Central memory CD8-positive, alpha-beta T cell (primary cell): ENCODE measurements around the gene RASGRF2.

ENCODE experiments used
- ATAC-seq: fragments of 150-1000 bp; cut with Tn5 transposase; replicated peaks from 2 replicates; pipeline ENCODE4 v1.10.0; 2022; ENCODE audit warnings: mild to moderate bottlenecking, moderate FRiP score, moderate number of reproducible peaks; ENCODE audit not compliant: poor library complexity, severe bottlenecking; ENCODE audit errors: extremely low read depth
- DNase-seq, 2 donors: peaks; one replicate each; pipeline ENCODE4 v3.0.0; 2021; ENCODE audit warnings: low spot score in 2 of 2
- H3K27ac Mint-ChIP-seq: one replicate; pipeline ENCODE4 v1.8.0; 2022; ENCODE audit warnings: low read depth, mild to moderate bottlenecking, moderate library complexity, mixed read lengths
- H3K27me3 Mint-ChIP-seq: one replicate; pipeline ENCODE4 v1.8.0; 2022; ENCODE audit warnings: mixed read lengths
- H3K36me3 Mint-ChIP-seq: one replicate; pipeline ENCODE4 v1.8.0; 2022; ENCODE audit warnings: mild to moderate bottlenecking, moderate library complexity, mixed read lengths; ENCODE audit not compliant: insufficient read depth
- H3K4me1 Mint-ChIP-seq: one replicate; pipeline ENCODE4 v1.8.0; 2022; ENCODE audit warnings: mixed read lengths
- H3K4me3 Mint-ChIP-seq: one replicate; pipeline ENCODE4 v1.8.0; 2022; ENCODE audit warnings: mild to moderate bottlenecking, moderate library complexity, mixed read lengths
- H3K9me3 Mint-ChIP-seq: one replicate; pipeline ENCODE4 v1.8.0; 2022; ENCODE audit warnings: mixed read lengths

The RASGRF2 gene

DNA sequence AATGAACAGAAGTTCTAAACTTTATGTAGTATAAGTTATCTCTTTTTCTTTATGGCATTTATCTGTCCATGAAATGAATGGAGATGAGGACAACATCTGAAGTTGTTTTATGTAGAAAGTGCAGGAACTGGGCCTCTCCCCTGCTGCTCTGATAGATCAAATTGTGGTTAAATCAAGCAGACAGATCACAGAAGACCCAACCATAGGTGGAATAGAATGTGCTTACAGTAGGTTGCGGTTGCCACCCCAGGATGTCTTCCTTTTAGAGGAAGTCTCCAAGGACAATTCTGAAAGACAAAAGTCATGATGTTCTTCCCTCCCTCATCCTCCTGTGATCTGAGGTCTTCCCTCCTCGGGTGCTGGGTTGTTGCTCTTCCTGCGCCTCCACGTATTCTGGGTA lies 12.9 kb downstream of the RASGRF2 start:
- no peak for ATAC-seq
- DNase-seq: no peak
- H3K4me1 Mint-ChIP-seq: peaks cover 19% of the 10 kb centered on the region
- H3K9me3 Mint-ChIP-seq: no peaks in the 10 kb centered on the region
- H3K27me3 Mint-ChIP-seq: no peaks in the 10 kb centered on the region
- H3K27ac Mint-ChIP-seq: no peak overlapping the region
- peaks cover 2% of the 10 kb centered on the region for H3K36me3 Mint-ChIP-seq
- H3K4me3 Mint-ChIP-seq: peak overlapping the region; percentile 25

DNA sequence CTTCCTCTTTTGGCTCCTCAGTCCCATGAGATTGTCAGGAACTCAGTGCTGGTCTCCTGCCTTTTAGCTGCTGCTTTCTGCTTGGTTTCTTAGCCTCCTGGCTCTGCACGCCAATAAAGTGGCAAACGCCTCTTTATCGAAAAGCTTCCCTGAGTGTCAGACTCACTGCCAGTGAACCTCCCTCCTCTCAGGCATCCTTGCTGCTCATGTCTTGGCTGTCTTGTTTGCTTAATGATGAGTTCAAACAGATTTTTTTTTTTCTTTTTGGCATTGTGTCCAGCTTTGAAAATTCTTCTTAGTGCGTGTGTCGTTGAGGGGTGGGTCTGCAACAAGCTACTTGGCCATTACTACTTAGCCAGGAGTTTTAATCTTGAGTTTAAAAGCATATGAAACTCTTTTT lies 14.9 kb downstream of the RASGRF2 start:
- Mint-ChIP-seq H3K4me1 (peaks cover 19% of the 10 kb centered on the region), H3K27ac (no peak overlapping the region), H3K27me3 (no peaks in the 10 kb centered on the region), H3K9me3 (no peaks in the 10 kb centered on the region), H3K36me3 (peaks cover 1% of the 10 kb centered on the region), H3K4me3 (no peak overlapping the region)
- DNase-seq (no peak), ATAC-seq (no peak)

DNA sequence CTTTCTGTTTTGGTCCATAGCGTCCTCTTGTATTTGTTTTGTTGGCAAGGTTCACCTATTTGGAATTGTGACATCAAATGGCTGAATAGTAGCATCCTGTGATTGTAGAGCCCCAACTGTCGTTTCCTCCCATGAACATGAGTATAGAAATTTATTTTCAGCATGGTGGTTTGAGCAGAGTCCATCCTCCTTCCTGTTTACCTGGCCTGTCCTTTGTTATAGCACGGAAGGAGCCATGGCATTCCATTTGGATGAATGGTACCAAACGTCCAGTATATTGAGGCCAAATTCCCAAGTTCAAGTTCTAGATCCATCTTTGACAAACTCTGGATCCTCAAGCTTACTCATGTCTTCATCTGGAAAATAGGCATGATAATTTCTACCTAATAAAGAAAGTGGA lies 16.8 kb downstream of the RASGRF2 start:
- H3K27me3 Mint-ChIP-seq: no peaks in the 10 kb centered on the region
- no peaks in the 10 kb centered on the region for H3K9me3 Mint-ChIP-seq
- no peak for ATAC-seq

DNA sequence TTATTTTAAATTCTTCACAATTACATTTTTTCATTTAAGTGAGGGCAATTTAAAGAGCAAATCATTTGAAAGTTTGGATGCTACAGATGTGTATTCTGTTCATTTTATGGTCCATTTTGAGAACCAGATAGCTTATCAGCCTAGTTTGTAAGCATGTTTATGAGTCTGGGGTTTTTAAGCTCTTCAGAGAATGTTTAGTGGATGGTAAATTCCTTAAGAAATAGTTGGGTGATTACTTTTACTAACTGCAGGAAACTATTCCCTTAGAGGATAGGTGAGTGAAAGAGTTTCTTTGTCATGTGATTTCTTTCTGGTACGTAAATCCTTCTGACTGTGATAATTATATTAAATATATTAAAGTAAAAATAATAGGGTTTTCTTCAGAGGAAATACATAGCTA lies 17.6 kb downstream of the RASGRF2 start:
- Mint-ChIP-seq H3K27me3 (no peaks in the 10 kb centered on the region), H3K9me3 (no peaks in the 10 kb centered on the region), H3K36me3 (no peaks in the 10 kb centered on the region), H3K27ac (no peak overlapping the region), H3K4me3 (no peak overlapping the region), H3K4me1 (peaks cover 28% of the 10 kb centered on the region)
- DNase-seq: no peak
- ATAC-seq: no peak

More for the DNA sequence above, 16.8 kb downstream of the RASGRF2 start:
- Mint-ChIP-seq H3K4me1 (peaks cover 25% of the 10 kb centered on the region), H3K36me3 (no peaks in the 10 kb centered on the region), H3K4me3 (no peak overlapping the region), H3K27ac (no peak overlapping the region)
- no peak for DNase-seq

DNA sequence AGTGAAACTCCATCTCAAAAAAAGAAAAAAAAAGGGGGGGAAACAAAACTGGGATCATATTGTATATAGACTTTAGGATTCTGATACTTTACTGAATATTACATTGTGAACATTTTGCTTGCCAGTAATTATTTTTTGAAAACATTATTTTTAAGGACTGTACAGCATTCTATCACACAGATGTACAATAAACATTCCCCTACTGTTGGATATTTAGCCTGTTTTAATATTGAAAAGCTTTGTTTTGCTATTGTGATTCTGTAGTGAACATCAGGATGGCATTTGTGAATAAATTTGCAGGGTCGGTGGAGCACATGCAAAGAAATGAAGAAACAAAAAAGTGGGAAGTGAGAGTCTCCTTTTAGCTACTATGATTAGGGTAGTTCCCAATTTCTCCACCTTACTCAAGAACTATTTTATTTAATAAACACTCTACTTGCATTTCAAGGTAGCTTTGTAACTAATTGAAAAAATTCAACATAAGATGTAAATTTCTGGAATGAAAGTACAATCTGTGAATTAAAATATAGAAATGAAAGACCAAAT lies 18.7 kb downstream of the RASGRF2 start:
- no peak for DNase-seq
- no peak overlapping the region for H3K27ac Mint-ChIP-seq
- no peaks in the 10 kb centered on the region for H3K36me3 Mint-ChIP-seq
- ATAC-seq: no peak
- H3K27me3 Mint-ChIP-seq: no peaks in the 10 kb centered on the region
- no peaks in the 10 kb centered on the region for H3K9me3 Mint-ChIP-seq
- no peak overlapping the region for H3K4me3 Mint-ChIP-seq
- peaks cover 17% of the 10 kb centered on the region for H3K4me1 Mint-ChIP-seq

DNA sequence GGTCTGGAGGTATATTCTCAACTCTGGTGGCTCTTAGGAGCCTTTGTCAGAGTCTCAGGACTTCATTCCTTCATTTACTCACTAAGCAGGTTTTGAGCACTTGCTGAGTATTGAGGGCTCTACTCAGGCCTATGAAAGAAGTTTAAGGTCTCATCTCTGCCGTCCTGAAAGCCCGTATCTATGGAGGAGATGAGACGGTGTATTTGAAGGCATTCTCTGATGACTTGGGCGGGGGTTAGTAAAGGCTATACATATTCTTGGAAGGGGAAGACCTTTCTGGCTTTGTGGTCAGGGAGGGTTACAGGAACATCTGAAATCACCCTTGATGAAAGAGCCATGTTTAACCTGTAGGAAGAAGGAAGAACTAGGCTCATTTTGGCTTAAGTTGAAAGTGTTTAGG lies 21.9 kb downstream of the RASGRF2 start:
- ATAC-seq: no peak
- Mint-ChIP-seq H3K27ac (no peak overlapping the region), H3K4me1 (peaks cover 25% of the 10 kb centered on the region)

DNA sequence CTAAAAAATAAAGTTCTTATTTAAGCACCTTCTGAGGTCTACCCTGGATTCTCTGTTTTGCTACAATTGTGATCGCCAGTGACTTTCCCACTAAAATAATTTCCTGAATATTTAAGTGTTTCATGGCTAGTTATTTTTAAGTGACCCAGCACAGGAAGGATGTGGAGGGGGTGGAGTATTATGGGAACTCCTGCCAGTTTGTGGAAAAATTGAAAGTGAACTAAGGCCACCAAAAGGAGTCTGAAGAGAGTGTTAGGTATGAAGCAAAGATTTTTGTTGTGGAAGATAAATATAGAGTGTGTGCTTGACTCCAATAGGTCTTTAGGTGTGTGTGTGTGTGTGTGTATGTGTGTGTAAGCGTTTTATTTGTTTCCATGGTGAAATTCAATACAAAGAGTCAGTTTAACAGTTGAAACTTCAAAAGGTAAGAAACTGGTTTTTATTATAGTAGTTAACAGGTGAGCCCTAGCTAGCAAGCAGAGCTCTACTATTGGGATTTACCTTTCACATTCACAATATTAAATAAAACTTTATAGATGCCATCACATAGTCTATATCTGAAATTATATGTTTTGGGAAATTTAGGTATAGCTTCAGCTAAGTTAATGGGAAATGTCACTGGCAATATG lies 25.6 kb downstream of the RASGRF2 start:
- DNase-seq: no peak
- no peaks in the 10 kb centered on the region for H3K36me3 Mint-ChIP-seq
- no peak for ATAC-seq
- H3K9me3 Mint-ChIP-seq: no peaks in the 10 kb centered on the region
- H3K27ac Mint-ChIP-seq: no peak overlapping the region
- H3K27me3 Mint-ChIP-seq: no peaks in the 10 kb centered on the region
- H3K4me1 Mint-ChIP-seq: peaks cover 32% of the 10 kb centered on the region
- no peak overlapping the region for H3K4me3 Mint-ChIP-seq

More for the DNA sequence above, 21.9 kb downstream of the RASGRF2 start:
- Mint-ChIP-seq H3K4me3 (no peak overlapping the region), H3K27me3 (no peaks in the 10 kb centered on the region), H3K36me3 (no peaks in the 10 kb centered on the region), H3K9me3 (no peaks in the 10 kb centered on the region)
- no peak for DNase-seq

DNA sequence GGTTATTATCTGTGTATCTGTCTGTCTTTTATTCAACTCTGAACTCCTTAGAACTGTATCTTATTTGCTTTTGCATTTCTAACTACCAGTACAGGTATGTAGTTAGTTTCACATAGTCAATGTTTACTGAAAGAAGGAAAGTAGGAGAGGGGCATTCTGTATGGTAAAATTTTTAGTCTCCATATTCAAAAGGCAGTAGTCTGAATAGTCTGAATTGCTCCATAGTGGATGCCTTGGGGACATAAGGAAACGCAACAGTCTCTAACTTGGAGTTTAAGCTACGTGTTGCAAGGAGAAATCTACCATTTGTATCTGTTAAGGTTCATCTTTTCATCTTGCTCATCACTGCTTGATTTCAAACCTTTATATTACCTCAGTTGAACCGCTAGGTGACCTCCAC lies 26.2 kb downstream of the RASGRF2 start:
- no peak overlapping the region for H3K27ac Mint-ChIP-seq
- no peak for DNase-seq
- no peaks in the 10 kb centered on the region for H3K36me3 Mint-ChIP-seq
- H3K27me3 Mint-ChIP-seq: no peaks in the 10 kb centered on the region
- no peak overlapping the region for H3K4me3 Mint-ChIP-seq
- peaks cover 28% of the 10 kb centered on the region for H3K4me1 Mint-ChIP-seq
- no peak for ATAC-seq
- H3K9me3 Mint-ChIP-seq: no peaks in the 10 kb centered on the region

DNA sequence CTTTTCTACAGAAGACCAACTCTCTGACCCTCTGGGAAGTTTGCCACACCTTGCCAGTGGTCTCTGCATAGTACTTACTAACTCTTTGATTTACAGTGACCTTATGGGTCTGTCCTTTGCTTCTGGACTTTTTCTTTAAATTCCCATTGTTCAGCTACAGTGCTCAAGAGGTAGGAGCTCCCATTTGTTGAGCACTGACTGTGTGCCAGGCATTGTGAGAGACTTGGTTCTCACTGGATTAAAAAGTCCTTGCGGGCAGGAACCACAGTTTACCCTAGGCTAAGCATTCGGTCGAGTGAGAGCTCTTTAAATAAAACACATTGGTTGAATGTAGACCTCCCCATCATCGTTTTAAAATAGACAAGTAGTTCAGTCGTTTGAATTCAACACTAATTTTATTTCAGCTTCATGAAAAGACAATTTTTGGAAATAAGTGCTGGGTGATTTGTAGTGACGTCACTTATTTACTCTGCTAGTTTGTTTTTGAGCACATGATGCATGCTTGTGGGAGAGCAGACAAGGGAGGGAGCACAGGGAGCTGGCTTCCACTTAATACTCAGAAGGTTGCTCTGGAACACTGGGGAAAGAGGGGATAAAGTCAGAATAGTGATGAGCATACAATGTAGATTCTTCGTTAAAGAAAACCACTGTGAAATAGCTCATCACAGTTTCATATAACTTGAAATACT lies 27.1 kb downstream of the RASGRF2 start:
- H3K4me1 Mint-ChIP-seq: peaks cover 27% of the 10 kb centered on the region
- no peaks in the 10 kb centered on the region for H3K9me3 Mint-ChIP-seq
- H3K36me3 Mint-ChIP-seq: no peaks in the 10 kb centered on the region
- no peak overlapping the region for H3K4me3 Mint-ChIP-seq
- no peak overlapping the region for H3K27ac Mint-ChIP-seq
- no peaks in the 10 kb centered on the region for H3K27me3 Mint-ChIP-seq
- DNase-seq (no peak), ATAC-seq (no peak)

DNA sequence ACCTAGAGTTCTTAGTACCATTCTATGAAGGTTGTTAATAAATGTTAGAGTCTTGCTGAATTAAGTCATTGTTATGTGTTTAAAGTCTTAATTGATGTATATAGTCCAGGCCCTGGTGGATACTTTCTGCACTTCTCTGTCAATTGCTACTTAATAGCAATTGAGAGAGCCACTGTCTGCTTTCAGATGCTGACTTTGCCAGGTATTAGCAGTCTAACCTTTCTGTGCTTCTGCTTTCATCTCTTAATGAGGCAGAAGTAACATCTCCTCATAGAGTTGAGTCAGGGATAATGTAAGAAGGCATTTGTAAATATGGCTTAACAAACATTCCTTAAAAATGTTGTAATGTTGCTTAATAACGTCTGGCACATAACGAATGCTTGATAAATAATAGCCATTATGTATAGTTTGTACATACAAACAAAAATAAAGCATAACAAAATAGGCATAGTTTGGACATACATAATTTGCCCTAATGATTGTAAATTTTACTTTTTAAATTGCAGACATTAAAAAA lies 28.3 kb downstream of the RASGRF2 start:
- Mint-ChIP-seq H3K4me1 (peaks cover 34% of the 10 kb centered on the region), H3K4me3 (no peak overlapping the region), H3K27me3 (no peaks in the 10 kb centered on the region), H3K27ac (no peak overlapping the region), H3K9me3 (no peaks in the 10 kb centered on the region), H3K36me3 (no peaks in the 10 kb centered on the region)
- ATAC-seq (no peak), DNase-seq (no peak)

DNA sequence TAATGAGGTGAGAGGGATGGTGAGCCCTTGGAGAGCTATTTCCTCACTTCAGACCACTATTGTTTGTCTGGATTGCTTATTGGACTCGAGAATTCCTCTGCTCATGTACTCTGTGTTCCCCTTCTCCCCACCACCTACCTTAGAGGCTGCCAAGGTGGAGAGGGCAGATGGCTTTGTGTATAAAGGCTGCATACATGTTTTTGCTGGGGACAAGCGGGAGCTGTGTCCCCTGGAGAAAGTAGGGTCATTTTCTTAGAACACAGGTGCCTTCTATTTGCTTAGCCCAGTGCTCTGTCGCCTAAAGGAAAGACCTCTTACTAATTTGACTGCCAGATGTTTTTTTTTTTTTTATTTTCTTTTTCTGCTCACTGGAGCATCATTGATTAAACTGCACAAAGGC lies 29.7 kb downstream of the RASGRF2 start:
- ATAC-seq (no peak), DNase-seq (no peak)
- Mint-ChIP-seq H3K27ac (no peak overlapping the region), H3K27me3 (no peaks in the 10 kb centered on the region), H3K36me3 (no peaks in the 10 kb centered on the region), H3K4me1 (peaks cover 37% of the 10 kb centered on the region), H3K9me3 (no peaks in the 10 kb centered on the region), H3K4me3 (no peak overlapping the region)

DNA sequence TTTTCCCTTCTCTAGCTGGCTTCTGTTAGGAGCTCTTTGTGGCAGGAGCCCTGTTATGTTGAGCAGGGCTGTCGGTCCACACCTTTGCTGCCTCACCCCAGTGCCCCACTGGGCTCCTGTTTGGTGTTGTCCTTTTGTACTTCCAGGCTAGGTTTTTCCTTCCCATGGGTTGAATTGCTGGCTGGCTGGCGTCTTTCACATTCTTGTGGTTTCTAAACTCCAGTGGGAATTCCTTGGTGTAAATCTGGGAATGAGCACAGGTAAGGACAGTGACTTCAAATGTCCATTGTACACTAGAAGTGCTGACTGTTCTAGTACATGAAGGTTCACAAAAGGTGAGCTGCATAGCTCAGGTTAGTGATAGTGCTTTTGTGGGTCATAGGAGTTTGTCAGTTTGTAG lies 30.4 kb downstream of the RASGRF2 start:
- Mint-ChIP-seq H3K4me3 (no peak overlapping the region), H3K9me3 (no peaks in the 10 kb centered on the region), H3K27me3 (no peaks in the 10 kb centered on the region), H3K36me3 (no peaks in the 10 kb centered on the region), H3K27ac (no peak overlapping the region), H3K4me1 (peaks cover 35% of the 10 kb centered on the region)
- DNase-seq (no peak), ATAC-seq (no peak)

DNA sequence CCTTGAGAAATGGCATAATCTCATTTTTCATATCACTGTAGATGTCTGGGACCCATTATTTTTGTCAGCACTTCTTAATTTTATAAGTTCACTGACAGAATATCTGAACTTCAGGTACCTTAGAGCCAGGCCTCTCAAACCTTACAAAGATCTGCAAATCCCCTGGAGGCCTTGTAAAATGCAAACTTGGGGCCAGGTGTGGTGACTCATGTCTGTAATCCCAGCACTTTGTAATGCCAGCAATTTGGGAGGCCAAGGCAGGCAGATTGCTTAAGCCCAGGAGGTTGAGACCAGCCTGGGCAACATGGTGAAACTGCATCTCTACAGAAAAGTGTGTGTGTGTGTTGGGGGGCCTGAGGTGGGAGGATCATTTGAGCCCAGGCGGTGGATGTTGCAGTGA lies 30.8 kb downstream of the RASGRF2 start:
- Mint-ChIP-seq H3K9me3 (no peaks in the 10 kb centered on the region), H3K4me3 (no peak overlapping the region), H3K27ac (no peak overlapping the region), H3K4me1 (peaks cover 34% of the 10 kb centered on the region), H3K36me3 (no peaks in the 10 kb centered on the region), H3K27me3 (no peaks in the 10 kb centered on the region)
- ATAC-seq: no peak
- DNase-seq: no peak
